Measurements from ENCODE around the gene MT1X.
A peak's percentile ranks its signal among the peaks of the same experiment; 100 is the strongest.

The MT1X gene

DNA sequence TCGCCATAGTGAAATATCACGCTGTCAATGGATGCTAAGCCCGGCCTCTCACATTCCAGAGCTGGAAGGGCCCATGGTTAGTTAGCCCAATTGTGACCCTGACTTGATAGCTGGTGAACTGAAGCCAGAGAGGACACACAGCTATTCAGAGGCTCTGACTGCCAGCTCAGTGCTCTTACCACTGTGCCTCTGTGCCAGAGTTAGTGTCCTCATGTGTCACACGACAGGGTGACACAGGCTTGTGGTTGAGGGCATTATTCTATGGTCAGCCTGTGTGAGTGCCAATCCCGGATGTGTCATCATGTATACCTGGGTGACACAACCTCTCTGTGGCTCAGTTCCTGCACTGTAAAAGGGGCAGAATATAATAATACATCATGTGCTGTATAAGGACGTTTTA lies 2.5 kb upstream of the MT1X start:
- no peak for DNase-seq

DNA sequence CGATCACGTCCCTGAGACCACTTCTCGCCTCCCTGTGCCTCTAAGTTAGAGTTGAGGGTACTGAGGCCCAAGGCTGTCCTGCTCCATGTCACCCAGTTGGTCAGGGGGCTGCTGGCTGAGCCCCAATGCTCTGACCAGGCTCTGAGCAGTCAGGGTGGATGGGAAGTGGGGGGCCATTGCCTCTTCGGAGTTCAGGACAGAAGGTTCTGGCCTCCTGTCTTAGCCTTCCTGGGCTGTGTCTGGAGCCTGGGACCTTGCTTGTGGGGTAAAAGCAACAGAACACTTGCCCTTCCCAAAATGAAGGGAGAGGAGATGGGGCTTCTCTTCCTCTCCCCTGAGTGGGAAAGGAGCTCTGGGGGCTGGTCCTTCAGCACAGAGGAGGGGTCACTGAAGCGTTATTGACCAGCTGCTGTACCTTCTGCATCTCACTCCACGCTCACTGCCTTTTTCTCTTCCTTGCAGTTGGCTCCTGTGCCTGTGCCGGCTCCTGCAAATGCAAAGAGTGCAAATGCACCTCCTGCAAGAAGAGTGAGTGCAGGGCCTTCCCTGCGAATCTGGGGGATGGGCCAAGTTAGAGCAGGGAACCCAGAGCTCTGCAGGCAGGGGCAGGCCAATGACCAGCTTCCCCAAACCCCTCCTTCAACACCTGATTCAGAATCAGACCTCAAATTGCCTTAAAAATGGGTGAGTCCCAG lies 580 bp downstream of the MT1X start:
- DNase-seq, result no peak

DNA sequence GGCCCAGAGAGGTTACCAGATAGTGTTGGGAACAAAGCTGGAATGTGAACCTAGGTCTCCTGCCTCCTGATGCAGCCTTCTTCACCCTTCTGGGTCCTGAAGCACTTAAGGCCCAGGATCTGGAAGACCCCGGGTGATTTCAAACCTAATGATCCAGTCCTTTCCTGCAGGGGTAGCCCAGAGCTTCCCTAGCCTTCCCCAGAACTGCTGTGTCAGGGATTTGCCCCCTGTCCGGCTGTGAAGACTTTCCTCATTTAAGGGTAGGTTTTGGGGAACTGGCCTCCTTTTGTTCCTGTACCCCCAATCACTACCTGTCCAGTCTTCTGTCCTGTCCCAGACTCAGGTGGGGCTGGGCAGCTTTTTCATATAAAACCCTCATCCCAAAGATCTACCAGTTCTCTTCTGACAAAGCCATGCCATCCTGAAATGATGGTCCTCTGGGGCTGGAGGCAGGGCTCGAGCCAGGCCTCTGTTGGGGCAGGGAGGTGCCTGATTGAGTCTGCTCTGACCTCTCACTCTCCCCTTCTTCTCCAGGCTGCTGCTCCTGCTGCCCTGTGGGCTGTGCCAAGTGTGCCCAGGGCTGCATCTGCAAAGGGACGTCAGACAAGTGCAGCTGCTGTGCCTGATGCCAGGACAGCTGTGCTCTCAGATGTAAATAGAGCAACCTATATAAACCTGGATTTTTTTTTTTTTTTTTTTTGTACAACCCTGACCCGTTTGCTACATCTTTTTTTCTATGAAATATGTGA lies 1.3 kb downstream of the MT1X start:
- no peak for DNase-seq

DNA sequence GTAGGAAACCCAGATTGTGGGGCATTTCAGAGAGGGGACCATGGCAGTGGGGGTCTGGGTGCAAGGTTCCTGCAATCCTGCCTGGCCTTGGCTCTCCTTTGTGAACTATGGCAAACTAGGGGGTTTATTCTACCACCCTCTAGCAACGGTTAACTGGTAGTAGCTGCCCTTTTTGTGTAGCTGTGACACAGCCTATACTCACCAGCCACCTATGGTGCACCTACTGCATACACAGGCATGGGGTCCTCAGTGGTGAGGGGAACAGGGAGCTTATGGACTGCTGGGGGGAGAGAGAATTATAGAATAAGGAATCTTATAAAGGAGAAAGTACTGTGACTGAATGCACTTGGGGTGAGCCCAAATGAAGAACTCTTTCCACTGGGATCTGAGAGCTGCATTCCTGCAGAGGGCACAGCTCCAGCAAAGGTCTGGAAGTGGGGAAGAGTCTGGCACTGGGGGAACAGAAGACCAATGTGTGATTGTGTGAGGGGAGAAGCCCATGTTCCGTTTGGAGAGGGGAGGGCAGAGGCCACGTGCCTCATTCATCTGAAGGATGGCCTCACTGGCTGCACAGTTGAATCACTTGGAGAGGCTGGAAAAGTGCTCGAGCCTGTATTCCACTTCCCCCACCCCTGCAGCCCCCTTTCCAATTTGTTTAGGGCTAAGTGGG lies 2.1 kb downstream of the MT1X start:
- DNase-seq, result no peak

DNA sequence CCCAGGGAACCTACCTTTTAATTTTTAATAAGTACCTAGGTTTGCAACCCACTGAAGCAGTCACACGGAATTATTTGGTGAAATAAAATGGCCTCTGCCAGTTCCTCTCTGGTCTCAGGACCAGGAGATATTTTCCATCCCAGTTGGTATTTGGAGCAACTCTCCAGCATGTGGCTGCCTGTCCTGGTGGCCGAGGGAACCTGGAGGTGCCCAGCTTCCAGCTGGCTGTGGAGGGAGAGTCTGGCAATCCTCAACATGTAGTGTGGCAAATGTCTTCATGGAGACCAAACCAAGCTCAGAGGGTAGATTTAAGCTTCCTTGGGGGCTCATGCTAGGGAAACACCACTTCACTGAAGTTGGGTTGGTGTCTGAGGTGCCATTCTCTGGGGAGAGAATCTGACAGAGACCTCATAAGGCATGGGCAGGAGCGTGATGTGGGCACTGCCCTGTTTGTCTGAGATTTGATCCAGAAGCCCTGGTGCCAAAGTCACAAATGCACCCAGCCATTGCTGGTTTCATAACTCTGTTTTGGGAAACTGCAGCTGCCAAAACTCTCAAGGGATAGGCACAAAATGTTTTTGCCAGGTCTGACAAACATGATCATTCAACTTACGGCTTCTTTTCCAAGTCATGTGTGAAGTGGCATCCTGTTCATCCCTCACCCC lies 2.8 kb downstream of the MT1X start:
- DNase-seq, result no peak

DNA sequence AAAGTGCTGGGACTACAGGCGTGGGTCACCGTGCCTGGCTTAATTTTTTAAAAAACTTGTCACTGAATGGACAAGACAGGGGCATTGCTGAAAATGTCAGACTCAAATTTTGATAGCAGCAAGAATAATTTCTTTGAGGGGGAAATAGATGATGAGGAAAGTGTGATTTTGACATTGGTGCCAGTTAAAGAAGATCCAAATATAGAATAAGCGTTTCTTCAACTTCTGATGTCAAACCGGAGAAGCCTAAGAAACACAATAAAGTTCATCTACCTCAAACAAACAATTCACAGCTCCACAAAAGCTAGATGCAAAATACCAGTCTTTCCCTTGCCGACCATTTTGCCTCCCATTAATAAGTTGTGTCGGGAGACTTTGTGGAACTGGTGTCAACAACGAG lies 4.5 kb downstream of the MT1X start:
- DNase-seq, result no peak

DNA sequence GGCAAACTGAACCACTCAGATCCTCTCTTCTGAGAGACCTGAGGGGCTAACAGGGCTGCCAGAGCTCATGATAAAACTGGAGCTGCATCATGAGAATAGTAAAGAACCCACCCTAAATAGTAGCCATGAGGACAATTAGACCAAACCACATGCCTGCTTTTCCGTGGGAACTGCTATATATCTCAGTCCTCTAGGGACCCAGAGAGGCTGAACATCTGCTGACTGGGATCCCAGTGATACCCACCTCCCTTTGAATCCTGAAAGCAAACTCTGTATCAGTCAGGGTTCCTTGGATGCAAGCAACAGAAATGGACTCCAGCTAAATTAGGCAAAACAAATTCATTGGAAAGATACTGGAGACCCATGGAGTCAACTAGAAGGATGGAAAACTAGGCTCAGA lies 6.5 kb downstream of the MT1X start:
- DNase-seq, result no peak

DNA sequence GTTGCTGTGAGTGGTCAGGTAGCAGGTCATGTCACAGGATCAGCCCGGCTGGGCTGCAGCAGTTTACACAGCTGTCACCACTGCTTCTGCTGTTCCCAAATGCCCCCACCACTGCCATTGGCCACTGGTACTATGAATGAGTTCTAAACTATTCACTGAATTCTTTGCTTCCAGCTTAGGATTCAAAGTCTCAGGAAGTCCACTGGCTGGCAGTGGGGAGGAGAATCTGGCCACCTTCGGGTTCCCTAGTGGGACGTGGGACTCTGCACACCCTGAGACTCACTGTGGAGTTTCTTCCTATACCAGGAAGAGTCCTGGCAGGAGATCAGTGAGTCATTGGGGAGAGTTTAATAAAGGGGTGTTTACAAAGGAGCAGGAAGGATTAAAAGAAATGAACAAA lies 6.9 kb downstream of the MT1X start:
- DNase-seq, result no peak

DNA sequence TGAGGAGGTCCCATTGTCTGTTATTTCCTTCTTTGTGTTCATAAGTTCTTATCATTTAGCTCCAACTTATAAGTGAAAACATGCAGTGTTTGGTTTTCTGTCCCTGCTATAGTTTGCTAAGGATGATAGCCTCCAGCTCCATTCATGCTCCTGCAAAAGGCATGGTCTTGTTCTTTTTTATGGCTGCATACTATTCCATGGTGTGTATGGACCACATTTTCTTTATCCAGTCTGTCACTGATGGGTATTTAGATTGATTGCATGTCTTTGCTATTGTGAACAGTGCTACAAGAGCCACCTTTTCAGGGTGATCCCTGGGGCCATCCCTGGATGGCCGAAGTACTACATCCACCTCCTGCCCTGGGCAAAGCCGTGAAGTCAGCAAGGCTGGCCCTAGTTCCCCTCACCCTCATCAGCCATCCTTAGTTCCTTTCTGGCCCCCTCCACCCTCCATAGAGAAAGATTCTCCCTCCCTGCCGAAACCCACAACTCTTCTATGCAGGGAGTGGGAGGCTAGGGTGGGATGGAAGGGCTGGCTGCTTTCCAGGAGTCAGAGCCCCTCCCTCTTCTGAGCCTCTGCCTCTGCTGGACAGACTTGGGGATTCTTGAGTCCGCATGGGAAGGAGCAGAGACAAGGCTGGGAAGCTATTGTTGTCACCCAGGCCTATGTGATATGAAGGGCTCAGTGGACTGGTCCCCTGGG lies 8.3 kb downstream of the MT1X start:
- DNase-seq, result no peak

DNA sequence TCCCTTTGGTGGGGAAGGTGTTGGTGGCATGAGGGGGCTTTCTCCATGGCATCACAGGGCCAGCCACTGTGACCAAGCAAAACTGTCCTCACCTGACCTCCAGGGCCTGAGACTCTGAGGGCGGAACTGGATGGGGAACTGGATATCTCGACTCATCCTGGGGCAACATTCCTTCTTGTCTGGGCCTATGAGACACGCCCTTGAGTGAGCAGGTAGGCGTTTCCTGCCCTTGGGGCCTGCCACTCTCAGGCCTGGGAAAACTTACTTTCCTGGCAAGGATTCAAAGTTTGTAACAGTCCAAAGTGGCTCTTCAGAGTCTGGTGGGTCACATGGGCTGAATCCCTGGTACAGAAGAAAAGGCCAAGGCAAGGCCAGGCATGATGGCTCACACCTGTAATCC lies 9.6 kb downstream of the MT1X start:
- no peak for DNase-seq

DNA sequence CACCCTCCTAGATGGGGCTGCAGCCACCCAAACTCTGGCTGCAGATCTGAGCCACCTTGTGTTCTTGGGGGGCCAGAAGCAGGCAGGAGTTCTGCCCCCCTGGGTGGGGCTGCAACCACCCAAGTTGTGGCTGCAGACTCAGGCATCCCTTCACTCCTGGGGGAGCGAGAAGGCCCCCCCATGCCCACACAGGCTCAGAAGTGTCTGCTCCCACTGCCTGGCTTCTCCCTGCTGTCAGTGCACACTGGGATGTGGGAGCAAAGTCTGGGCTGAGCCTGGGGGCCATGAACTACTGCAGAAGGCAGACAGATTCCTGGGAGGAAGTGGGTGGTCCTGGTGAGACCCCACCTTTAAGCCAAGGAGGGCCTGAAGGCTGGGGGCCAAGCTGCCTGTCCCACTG lies 13.0 kb downstream of the MT1X start:
- no peak for DNase-seq

DNA sequence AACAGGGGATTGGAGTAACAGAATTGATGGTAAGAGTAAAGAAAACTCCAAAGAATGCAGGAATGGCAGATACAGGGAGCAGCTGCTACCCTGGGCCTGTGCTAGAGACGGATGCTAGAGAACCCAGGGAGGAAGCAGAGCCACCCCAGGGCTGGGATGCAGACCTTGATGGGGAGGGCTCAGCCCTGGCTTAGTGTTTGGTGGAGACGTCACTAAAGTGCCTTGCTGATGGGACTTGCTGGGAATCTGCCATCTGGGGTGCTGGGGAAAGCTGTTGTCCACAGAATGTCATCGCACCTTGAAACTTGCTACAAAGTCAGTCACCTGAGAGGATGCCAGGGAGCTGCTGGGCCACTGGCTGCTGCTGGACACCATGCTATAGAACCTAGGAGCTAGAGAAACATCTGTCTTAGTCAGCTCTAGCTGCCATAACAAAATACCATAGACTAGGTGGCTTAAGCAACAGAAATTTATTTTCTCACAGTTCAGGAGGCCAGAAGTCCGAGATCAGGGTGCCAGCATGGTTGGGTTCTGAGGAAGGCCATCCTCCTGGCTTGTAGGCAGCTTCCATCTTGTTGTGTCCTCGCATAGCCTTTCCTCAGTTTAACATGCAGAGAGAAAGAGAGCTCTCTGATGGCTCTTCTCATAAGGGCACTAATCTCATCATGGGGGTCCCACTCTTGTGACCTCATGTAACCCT lies 15.3 kb downstream of the MT1X start:
- no peak for DNase-seq

DNA sequence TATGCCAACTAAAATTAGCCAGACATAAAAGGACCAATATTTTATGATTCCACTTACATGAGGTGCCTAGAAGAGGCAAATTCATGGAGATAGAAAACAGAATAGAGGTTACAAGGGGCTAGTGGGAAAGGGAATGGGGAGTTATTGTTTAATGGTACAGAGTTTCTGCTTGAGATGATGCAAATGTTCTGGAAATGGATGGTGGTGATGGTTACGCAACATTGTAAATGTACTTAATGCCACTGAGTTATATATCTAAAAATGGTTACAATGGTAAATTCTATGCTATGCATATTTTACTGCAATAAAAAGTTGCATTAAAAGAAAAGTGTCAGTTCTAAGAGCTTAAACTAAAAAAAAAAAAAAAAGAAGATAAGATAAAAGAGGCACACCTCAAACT lies 17.9 kb downstream of the MT1X start:
- no peak for DNase-seq

DNA sequence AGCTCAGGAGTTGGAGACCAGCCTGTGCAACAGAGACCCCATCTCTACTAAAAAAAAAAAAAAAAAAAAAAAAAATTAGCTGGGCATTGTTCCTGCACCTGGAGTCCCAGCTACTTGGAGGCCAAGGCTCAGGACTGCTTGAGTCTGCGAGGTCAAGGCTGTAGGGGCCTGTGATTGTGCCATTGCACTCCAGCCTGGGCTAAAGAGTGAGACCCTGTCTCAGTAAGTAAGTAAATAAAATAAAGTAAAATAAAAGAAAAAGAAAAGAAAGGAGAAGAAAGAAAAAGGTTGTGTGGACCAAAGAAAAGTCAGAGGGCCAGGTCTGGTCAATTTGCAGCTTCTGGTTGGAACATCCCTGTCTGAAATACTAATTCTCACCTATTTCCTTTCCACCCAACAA lies 18.4 kb downstream of the MT1X start:
- DNase-seq, result no peak

DNA sequence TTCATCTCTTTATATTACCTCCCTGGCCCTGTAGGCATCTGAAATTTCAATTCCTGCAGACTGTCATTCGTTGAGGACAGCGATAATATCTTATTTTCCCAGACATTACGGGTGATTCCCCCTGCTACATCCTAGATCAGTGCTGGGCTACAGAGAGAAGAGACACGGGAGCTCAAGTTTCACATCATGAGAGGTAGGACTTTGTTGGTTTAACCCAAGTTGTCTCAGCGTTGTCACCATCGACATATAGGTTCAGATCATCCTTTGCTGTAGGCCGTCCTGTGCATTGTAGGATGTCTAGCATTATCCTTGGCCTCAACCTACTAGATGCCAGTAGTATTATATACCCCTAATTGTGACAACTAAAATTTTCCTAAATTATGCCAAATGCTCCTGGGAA lies 19.3 kb downstream of the MT1X start:
- DNase-seq, result no peak

DNA sequence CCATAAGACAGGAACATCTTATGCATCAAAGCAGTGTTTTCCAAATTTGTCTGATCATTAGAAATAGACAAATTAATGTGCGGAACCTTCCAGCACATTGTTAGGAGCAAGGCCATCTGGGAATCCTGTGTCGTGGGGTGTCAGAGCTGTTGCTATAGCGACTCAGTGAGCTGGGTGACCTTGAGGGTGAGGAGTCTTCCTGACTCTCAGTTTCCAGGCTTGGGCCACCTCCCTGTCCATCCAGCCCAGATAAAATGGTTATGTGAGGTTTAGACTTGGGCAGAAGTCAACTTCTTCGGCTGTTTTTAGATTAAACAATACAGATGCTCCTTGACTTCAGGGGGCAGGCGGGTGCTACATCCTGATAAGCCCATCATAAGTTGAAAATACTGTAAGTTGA lies 20.6 kb downstream of the MT1X start:
- DNase-seq, result no peak

DNA sequence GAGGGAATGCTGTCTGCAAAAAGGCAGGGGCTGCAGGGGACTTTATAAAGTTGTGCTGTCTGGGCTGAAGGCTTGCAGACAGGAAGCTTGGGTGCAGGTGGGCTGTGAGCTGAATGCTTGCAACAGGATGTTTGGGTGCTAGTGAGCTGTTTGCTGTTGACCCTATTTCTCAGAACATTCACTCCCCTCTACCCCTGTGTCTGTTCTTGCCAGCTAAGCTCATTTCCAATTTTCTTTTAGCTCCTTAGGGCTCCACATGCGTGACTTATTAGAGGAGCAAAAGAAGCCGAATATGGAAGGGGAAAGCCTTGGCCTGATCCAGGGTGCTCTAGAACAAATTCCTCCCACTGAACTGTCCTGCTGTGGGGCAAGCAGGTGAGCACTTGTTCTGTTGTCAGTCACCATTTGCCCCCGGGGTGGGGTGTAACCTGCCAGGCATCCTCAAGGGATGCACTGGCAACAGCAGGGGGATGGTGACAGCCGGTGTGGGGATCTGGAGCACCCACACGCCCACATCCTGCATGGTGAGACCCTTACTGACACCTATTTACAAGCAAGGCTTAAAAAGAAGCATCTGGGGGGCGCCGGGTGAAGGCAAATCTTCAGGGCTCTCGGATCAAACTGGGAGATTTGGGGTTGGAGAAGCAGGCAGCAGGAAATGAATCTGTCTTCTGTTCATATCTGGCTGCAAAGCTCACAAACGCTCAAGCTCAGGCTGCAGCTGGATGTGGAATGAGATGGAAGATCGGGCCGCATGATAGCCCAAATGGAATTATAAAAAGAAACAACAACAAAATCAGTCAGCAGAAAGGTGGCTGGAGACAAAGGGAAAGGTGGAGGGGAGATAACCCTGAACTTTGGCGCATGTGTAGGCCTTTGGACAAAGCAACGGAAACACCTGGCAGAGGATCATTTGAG lies 26.5 kb downstream of the MT1X start:
- DNase-seq, result peak; percentile 29

DNA sequence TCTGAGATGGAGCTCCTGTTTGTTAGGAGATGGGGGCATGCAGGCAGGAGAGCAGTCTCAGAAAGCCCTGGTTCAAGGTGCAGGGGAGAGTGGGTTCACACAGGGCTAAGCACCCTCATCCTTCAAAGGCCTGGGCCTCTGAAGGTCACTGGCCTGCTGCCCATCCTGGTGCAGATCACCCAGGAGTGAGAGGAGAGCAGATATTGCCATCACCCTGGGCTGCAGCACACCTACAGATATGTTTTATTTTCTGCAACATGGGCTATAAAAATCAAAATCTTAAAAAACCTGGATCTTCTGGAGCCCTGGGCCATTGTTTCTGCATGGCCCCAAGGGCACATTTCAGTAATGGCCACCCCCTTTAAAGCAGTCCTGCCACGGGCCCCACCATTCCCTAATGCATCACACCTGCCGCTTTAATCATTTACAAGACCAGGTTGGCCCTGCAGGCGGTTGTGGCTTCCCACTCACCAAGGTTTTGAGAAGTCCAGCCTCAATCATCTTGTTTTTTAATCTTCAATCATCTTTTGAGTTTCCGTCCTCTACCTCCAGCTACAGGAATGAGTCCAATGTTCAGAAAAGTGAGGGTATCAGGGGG lies 27.3 kb downstream of the MT1X start:
- no peak for DNase-seq

DNA sequence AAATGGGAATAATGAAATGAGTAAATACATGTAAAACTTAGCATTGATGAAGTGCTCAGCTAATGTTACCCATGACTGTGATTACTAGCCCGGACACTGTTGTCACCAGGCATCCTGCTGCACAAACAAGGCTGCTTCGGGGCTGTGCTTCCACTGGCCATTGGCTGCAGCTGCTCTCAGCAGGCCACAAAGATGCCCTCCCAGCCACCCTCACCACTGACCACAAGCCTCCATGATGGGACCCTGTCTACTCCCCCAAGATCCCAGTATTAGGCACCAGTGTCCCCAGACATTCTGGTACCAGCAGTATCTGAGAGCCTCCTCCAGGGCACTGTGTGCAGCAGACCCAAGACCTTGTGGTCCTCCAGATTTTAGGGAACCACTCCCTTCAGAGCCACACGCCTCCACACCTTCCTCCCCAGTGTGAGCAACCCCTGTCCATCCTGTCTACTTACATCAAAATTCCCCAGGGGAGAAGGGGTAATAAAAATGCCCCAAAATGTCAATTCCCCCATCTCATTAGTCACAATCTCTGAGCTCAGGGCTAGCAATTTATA lies 28.0 kb downstream of the MT1X start:
- no peak for DNase-seq

DNA sequence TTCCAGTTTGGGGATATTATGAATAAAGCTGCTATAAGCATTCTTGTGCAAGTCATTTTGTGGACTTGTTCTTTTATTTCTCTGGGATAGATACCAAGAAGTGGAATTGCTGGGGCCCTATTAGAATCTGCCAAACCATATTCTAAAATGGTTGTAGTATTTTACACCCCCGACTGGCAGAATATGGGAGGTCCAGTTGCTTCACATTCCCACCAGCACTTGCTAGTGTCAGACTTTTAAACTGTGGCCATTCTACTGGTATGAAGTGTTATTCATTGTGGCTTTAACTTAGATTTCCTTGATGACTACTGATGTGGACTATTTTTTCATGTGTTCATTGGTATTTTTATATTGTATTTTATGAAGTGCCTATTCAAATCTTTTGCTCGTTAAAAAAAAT lies 29.6 kb downstream of the MT1X start:
- DNase-seq, result no peak

DNA sequence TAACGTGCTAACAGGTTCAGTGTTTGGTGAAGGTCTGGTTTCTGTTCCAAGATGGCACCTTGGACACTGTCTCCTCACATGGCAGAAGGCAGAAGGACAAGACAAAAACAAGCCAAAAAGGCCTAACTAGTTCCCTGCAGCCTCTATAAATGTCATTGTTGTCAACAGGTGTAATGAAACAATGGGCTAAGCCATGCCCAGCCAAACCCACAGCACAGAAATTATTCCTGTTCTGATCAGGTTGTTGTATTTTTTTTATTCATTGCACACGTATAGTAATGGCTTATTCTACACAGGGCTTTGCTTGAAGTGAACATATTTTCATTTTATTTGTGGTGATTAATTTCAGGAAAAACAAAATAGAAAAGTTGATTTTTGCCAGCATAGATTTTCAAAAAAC lies 31.5 kb downstream of the MT1X start:
- no peak for DNase-seq
